Spleen (tissue), 11 donors: ENCODE results near the gene CHD9. TPM values are rescaled to one million over a fixed set of nuclear protein-coding genes. Genes with fewer than 3 reads are reported as not detected.
A peak's percentile ranks its signal among the peaks of the same experiment; 100 is the strongest.

Experiments used
- DNase-seq: peaks from one replicate; pipeline ENCODE4 v3.0.0-alpha.2; 2020
- H3K27ac ChIP-seq, 8 donors: fragments of 200-600 bp; sonication (generic) in 7 of 8; 1 replicate in 4 of 8; 2 replicates in 4 of 8; pipeline versions ENCODE4 v1.5.0 to v1.8.0; 2016 to 2021; ENCODE audit warnings: inconsistent platforms in 4 of 8, mild to moderate bottlenecking in 4 of 8, moderate library complexity in 1 of 8
- H3K27me3 ChIP-seq, 7 donors: fragments of 200-600 bp; sonication (generic) in 6 of 7; replicated peaks in 1 of 7; 1 replicate in 4 of 7; 2 replicates in 3 of 7; pipeline versions ENCODE4 v1.5.0 to v1.8.0; 2016 to 2021; ENCODE audit warnings: inconsistent platforms in 3 of 7, mild to moderate bottlenecking in 1 of 7
- H3K36me3 ChIP-seq, 6 donors: fragments of 200-600 bp; sonication (generic) in 5 of 6; 1 replicate in 4 of 6; 2 replicates in 2 of 6; pipeline versions ENCODE4 v1.5.0 to v1.8.0; 2016 to 2021; ENCODE audit warnings: inconsistent platforms in 2 of 6
- H3K4me1 ChIP-seq, 6 donors: fragments of 200-600 bp; sonication (generic) in 5 of 6; 1 replicate in 3 of 6; 2 replicates in 3 of 6; pipeline versions ENCODE4 v1.5.0 to v1.8.0; 2016 to 2021; ENCODE audit warnings: inconsistent platforms in 3 of 6
- H3K4me3 ChIP-seq, 8 donors: fragments of 200-600 bp; sonication (generic) in 7 of 8; 1 replicate in 4 of 8; 2 replicates in 4 of 8; pipeline versions ENCODE4 v1.5.0 to v1.8.0; 2016 to 2021; ENCODE audit warnings: inconsistent platforms in 4 of 8, mild to moderate bottlenecking in 4 of 8, moderate library complexity in 2 of 8
- H3K9me3 ChIP-seq, 8 donors: fragments of 200-600 bp; sonication (generic) in 7 of 8; 1 replicate in 4 of 8; 2 replicates in 4 of 8; pipeline versions ENCODE4 v1.5.0 to v1.8.0; 2016 to 2021; ENCODE audit warnings: inconsistent platforms in 4 of 8
- POLR2A ChIP-seq, 3 donors: fragments of 450-650 bp; IDR thresholded peaks; one replicate each; pipeline ENCODE4 v1.5.1; 2017; ENCODE audit warnings: antibody characterized with exemption in 3 of 3, mild to moderate bottlenecking in 1 of 3
- POLR2AphosphoS5 ChIP-seq, 3 donors: sonication (generic); formaldehyde crosslinking; IDR thresholded peaks; one replicate each; pipeline ENCODE4 v1.5.1; 2017; ENCODE audit warnings: antibody characterized with exemption in 3 of 3
- WGBS, 5 donors: extraction: QIAGEN DNeasy Blood & Tissue Kit in 3 of 5; methylation state at CpG; one replicate each; pipeline versions ENCODE4 v1.1.5 to v1.1.7; 2013 to 2018; 5-methylcytosine and 5-hydroxymethylcytosine counted together
- intact Hi-C: fragments of 100-400 bp; cut with DNase I; formaldehyde crosslinking; loops from one replicate; pipeline ENCODE4 v1.15.0; 2023; ENCODE audit warnings: low total_unique reads
- polyA plus RNA-seq, 3 donors: library from polyadenylated mRNA; stranded (reverse); fragments of 200-250 nt; gene quantifications; one replicate each; pipeline ENCODE4 v1.2.1, GENCODE V29; 2013
- total RNA-seq, 7 donors: library from RNA; depleted of rRNA in 3 of 7; stranded (reverse); fragments of >200 nt in 3 of 7; fragmentation: NEBNext Ultra II Directional in 4 of 7; extraction: Animal tissue kit (Norgen Biotek cat#: 25700) in 4 of 7; gene quantifications; one replicate each; pipeline versions ENCODE4 v1.1.0 to v1.2.1, GENCODE V29; 2016 to 2021
- TF ChIP-seq, protein P1 (sequence below), 11 experiments: fragments of 200-600 bp in 7 of 11; fragments of 450-650 bp in 4 of 11; sonication (generic) in 4 of 11; IDR thresholded peaks in 8 of 11; conservative IDR thresholded peaks in 3 of 11; 1 replicate in 7 of 11; 2 replicates in 4 of 11; pipeline versions ENCODE4 v1.4.0 to v1.8.0; 2016 to 2021; ENCODE audit warnings: antibody characterized with exemption in 11 of 11, inconsistent platforms in 4 of 11, mild to moderate bottlenecking in 1 of 11
- donor health status: healthy with polysubstance abuse.
- donor health status: DM: no; HTN: no; CAD: no; lungs with moderate emphysema.
- donor health status: DM: no; HTN: no; CAD: no.
- donor health status: Bipolar disorder and iron deficiency.
- donor health status: healthy.
- donor health status: DM: no; HTN: no; CAD: no.
- donor health status: DM: yes; HTN: yes; CAD: no.

Gene CHD9
- total and polyA plus RNA-seq, 10 donors, result 16.7 to 93.3 (median 76.0) TPM

DNA sequence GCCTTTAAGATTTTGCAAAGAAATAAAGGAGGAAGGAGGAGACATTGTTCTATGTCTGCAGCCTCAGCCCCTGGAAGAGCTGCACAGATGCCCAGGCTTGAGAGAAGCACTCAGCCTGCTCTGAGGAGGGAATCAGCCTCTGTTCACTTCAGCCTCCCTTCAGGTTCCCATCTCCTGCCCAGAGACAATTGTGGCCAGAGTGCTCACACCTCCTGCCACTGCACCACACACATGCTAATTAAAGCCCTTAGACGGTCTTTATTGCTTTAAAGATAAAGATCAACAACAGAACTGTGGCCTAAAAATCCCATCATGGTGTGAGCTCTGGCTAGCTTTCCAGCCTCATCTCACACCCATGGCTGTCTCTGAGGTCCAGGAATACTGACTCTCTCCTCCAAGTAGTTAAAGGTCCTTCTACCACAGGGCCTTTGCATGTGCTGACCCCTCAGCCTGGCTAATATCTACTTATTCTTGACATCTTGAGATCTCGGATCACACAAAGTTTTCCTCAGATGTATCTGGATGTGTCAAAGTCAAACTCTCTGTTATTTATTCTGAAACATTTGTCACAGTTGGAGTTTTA is 35.9 kb upstream of the CHD9 start:
- H3K27ac ChIP-seq, result no peak overlapping the region
- WGBS, 5 donors, result 69 to 86% (median 83%) methylated on average over 2 of the region's 2 CpGs

DNA sequence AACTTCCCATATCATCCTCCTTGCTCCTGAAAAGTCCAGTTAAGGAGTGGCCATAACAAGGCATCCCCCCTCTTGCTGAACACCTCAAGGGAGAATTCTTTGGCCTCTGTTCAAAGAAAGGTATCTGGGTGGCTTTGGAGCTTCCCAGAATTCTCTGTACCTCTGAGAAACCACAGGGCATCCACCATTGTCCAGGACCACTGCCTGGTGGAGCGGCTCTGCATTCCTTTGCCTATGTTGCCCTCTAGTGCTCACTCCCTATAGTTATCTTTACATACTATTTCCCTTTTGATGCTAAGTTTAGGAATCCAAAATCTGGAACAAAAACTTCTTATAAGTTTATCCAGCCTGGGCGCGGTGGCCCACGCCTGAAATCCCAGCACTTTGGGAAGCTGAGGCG is 32.4 kb upstream of the CHD9 start:
- Histone ChIP-seq H3K27me3 (no peaks in the 10 kb centered on the region), H3K27ac (no peak overlapping the region), H3K9me3 (no peaks in the 10 kb centered on the region), H3K4me3 (no peak overlapping the region), H3K4me1 (no peaks in the 10 kb centered on the region), H3K36me3 (no peaks in the 10 kb centered on the region)
- 10 to 16% (median 14%) methylated on average over 5 of the region's 5 CpGs for WGBS, 5 donors
- TF ChIP-seq, protein P1, sequence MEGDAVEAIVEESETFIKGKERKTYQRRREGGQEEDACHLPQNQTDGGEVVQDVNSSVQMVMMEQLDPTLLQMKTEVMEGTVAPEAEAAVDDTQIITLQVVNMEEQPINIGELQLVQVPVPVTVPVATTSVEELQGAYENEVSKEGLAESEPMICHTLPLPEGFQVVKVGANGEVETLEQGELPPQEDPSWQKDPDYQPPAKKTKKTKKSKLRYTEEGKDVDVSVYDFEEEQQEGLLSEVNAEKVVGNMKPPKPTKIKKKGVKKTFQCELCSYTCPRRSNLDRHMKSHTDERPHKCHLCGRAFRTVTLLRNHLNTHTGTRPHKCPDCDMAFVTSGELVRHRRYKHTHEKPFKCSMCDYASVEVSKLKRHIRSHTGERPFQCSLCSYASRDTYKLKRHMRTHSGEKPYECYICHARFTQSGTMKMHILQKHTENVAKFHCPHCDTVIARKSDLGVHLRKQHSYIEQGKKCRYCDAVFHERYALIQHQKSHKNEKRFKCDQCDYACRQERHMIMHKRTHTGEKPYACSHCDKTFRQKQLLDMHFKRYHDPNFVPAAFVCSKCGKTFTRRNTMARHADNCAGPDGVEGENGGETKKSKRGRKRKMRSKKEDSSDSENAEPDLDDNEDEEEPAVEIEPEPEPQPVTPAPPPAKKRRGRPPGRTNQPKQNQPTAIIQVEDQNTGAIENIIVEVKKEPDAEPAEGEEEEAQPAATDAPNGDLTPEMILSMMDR (IDR thresholded peaks at IDR 0.05 in 8 of 11, conservative IDR thresholded peaks at IDR 0.05 in 3 of 11), result peak in 5 of 11 experiments; percentile 11 to 33 (median 18)
- no peak for TF ChIP-seq POLR2AphosphoS5 (IDR thresholded peaks at IDR 0.05)
- TF ChIP-seq POLR2A (IDR thresholded peaks at IDR 0.05), result no peak
- DNase-seq, result no peak
- intact Hi-C loops, result no loop called here

More for the DNA sequence above, 35.9 kb upstream of the CHD9 start:
- DNase-seq, result no peak
- TF ChIP-seq, protein P1 (IDR thresholded peaks at IDR 0.05 in 8 of 11, conservative IDR thresholded peaks at IDR 0.05 in 3 of 11), result no peak
- TF ChIP-seq POLR2A (IDR thresholded peaks at IDR 0.05), result no peak
- no peak for TF ChIP-seq POLR2AphosphoS5 (IDR thresholded peaks at IDR 0.05)
- Histone ChIP-seq H3K9me3 (no peaks in the 10 kb centered on the region), H3K4me1 (no peaks in the 10 kb centered on the region), H3K27me3 (peaks cover 0 to 11% (median 0%) of the 10 kb centered on the region in 7 donors), H3K36me3 (no peaks in the 10 kb centered on the region), H3K4me3 (no peak overlapping the region)
- intact Hi-C loops, result no loop called here

DNA sequence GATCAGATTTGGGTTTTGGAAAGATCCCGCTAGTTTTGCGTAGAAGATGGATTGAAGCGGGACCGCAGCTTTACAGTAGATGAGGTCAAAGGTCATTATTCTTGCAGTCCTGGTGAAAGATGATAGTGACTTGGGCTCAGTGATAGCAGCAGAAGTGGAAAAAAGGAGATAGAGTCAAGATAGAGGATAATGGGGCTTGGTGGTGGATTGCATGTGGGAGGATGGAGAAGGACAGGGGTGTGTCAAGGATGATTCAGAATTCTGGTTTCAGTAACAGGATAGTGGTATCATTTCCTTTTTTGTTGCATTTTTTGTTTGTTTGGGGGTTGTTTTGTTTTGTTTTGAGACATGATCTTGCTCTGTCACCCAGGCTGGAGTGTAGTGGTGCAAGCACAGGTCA is 30.7 kb upstream of the CHD9 start:
- Histone ChIP-seq H3K27ac (no peak overlapping the region), H3K4me1 (no peaks in the 10 kb centered on the region), H3K36me3 (no peaks in the 10 kb centered on the region), H3K4me3 (no peak overlapping the region), H3K27me3 (no peaks in the 10 kb centered on the region), H3K9me3 (no peaks in the 10 kb centered on the region)
- WGBS, 5 donors, result 94 to 95% (median 95%) methylated on average over 4 of the region's 4 CpGs
- TF ChIP-seq POLR2A (IDR thresholded peaks at IDR 0.05) (no peak), POLR2AphosphoS5 (IDR thresholded peaks at IDR 0.05) (no peak)
- TF ChIP-seq, protein P1 (IDR thresholded peaks at IDR 0.05 in 8 of 11, conservative IDR thresholded peaks at IDR 0.05 in 3 of 11), result no peak
- DNase-seq, result no peak
- intact Hi-C loops, result no loop called here

DNA sequence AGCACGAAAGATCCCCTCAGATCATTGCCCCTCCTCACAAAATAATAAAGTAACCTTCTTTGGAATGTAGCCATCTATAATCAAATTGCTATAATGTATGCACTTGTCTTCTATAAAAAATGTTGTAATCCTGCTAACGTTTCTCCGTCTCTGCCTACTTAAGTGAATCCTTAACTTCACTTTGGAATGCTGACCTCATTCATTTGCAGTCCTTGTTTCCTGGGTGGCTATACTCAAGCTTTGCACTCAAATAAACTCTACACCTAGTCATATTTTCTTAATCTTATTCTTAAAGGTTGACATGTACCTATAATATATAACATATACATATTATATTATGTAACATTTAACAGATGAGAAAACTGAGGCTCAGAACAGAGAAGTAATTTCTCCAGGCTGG is 24.8 kb upstream of the CHD9 start:
- H3K4me3 ChIP-seq, result no peak overlapping the region
- DNase-seq, result no peak
- TF ChIP-seq, protein P1 (IDR thresholded peaks at IDR 0.05 in 8 of 11, conservative IDR thresholded peaks at IDR 0.05 in 3 of 11), result no peak
- TF ChIP-seq POLR2A (IDR thresholded peaks at IDR 0.05) (no peak), POLR2AphosphoS5 (IDR thresholded peaks at IDR 0.05) (no peak)
- WGBS, 5 donors, result 85 to 89% (median 86%) methylated on average over 3 of the region's 3 CpGs
- H3K9me3 ChIP-seq, result peaks cover 0 to 8% (median 0%) of the 10 kb centered on the region in 8 donors
- H3K27ac ChIP-seq, result no peak overlapping the region
- H3K4me1 ChIP-seq, result no peaks in the 10 kb centered on the region
- H3K27me3 ChIP-seq, result no peaks in the 10 kb centered on the region
- intact Hi-C loops, result no loop called here
- no peaks in the 10 kb centered on the region for H3K36me3 ChIP-seq
